H1 (cell line): ENCODE results near the gene GZMM. TPM values are rescaled to one million over a fixed set of nuclear protein-coding genes. Genes with fewer than 3 reads are reported as not detected.
A peak's percentile ranks its signal among the peaks of the same experiment; 100 is the strongest.

Experiments
- CTCF ChIA-PET: fragments of 300-600 bp; sonication (Branson Sonifier 250); formaldehyde crosslinking; loops from one replicate; lab custom pipeline; 2021; ENCODE audit not compliant: partially characterized antibody; lab: Charles Lee
- POLR2A ChIA-PET: fragments of 300-600 bp; sonication (Branson Sonifier 250); formaldehyde crosslinking; loops from one replicate; lab custom pipeline; 2021; ENCODE audit warnings: inconsistent platforms; ENCODE audit not compliant: partially characterized antibody; lab: Charles Lee
- DNase-seq, 2 experiments: peaks; one replicate each; pipeline versions ENCODE4 v3.0.0 to v3.0.0-alpha.2; 2010 to 2022; ENCODE audit warnings: low spot score in 2 of 2, low read depth in 1 of 2, mixed read lengths in 1 of 2
- FAIRE-seq: peaks from 2 replicates; lab custom pipeline; 2011; peaks lifted over from hg19 to GRCh38; lab: Jason Lieb, UNC
- H2AFZ ChIP-seq: 2 replicates; pipeline ENCODE4 v1.8.1; 2012; ENCODE audit warnings: low read length, inconsistent platforms
- H2AK5ac ChIP-seq: 2 replicates; pipeline ENCODE4 v1.6.1; 2013; ENCODE audit warnings: low read depth, low read length
- H2BK120ac ChIP-seq: replicated peaks from 2 replicates; pipeline ENCODE3; 2013; ENCODE audit warnings: low read depth, low read length, inconsistent platforms
- H2BK12ac ChIP-seq: 2 replicates; pipeline ENCODE4 v1.6.1; 2013; ENCODE audit warnings: low read depth, low read length
- H2BK15ac ChIP-seq: 2 replicates; pipeline ENCODE4 v1.6.1; 2013; ENCODE audit warnings: low read length
- H2BK20ac ChIP-seq: 2 replicates; pipeline ENCODE4 v1.6.1; 2013; ENCODE audit warnings: low read length
- H2BK5ac ChIP-seq: 2 replicates; pipeline ENCODE4 v1.6.1; 2013; ENCODE audit warnings: low read depth, low read length
- H3K14ac ChIP-seq: 2 replicates; pipeline ENCODE4 v1.6.1; 2013; ENCODE audit warnings: inconsistent platforms; ENCODE audit not compliant: insufficient read length
- H3K18ac ChIP-seq: 2 replicates; pipeline ENCODE4 v1.6.1; 2013; ENCODE audit warnings: low read length; ENCODE audit errors: extremely low read depth
- H3K23ac ChIP-seq: 2 replicates; pipeline ENCODE4 v1.6.1; 2013; ENCODE audit warnings: inconsistent platforms; ENCODE audit not compliant: insufficient read length
- H3K23me2 ChIP-seq: 2 replicates; pipeline ENCODE4 v1.6.1; 2013; ENCODE audit warnings: low read depth, low read length
- H3K27ac ChIP-seq: 2 replicates; pipeline ENCODE4 v1.6.1; 2011; ENCODE audit warnings: low read depth, low read length, inconsistent platforms
- H3K27me3 ChIP-seq, 4 experiments: replicated peaks in 1 of 4; 1 replicate in 1 of 4; 2 replicates in 3 of 4; pipeline versions ENCODE4 v1.6.1 to v1.8.1; 2011 to 2013; ENCODE audit warnings: low read length in 3 of 4, mild to moderate bottlenecking in 3 of 4, inconsistent platforms in 2 of 4, mixed read lengths in 2 of 4, moderate library complexity in 1 of 4; ENCODE audit not compliant: control insufficient read depth in 3 of 4, insufficient read depth in 3 of 4; ENCODE audit errors: extremely low read depth in 1 of 4
- H3K36me3 ChIP-seq, 4 experiments: 2 replicates each; pipeline versions ENCODE4 v1.6.1 to v1.8.1; 2011 to 2013; ENCODE audit warnings: mild to moderate bottlenecking in 4 of 4, low read length in 3 of 4, moderate library complexity in 2 of 4, control low read depth in 1 of 4, inconsistent platforms in 1 of 4; ENCODE audit not compliant: insufficient read depth in 4 of 4, control insufficient read depth in 2 of 4
- H3K4ac ChIP-seq: replicated peaks from 2 replicates; pipeline ENCODE3; 2013; ENCODE audit warnings: low read length, low read depth, mixed read lengths, inconsistent platforms; ENCODE audit not compliant: insufficient read length
- H3K4me1 ChIP-seq, 4 experiments: replicated peaks in 1 of 4; 1 replicate in 1 of 4; 2 replicates in 3 of 4; pipeline versions ENCODE4 v1.6.1 to v1.8.1; 2011 to 2013; ENCODE audit warnings: low read length in 3 of 4, inconsistent platforms in 2 of 4, mixed read lengths in 1 of 4; ENCODE audit not compliant: insufficient read depth in 4 of 4, control insufficient read depth in 3 of 4
- H3K4me2 ChIP-seq, 2 experiments: 2 replicates each; pipeline versions ENCODE4 v1.6.1 to v1.8.1; 2011 to 2013; ENCODE audit warnings: low read depth in 2 of 2, low read length in 2 of 2, control low read depth in 1 of 2, inconsistent platforms in 1 of 2, mild to moderate bottlenecking in 1 of 2; ENCODE audit not compliant: insufficient read depth in 1 of 2
- H3K4me3 ChIP-seq, 4 experiments: fragments of 200-600, 300-600 bp in 1 of 4; sonication (generic), shearing (Covaris generic), sonication (Bioruptor Twin) in 1 of 4; 2 replicates each; pipeline versions ENCODE4 v1.5.1 to v1.8.1; 2011 to 2016; ENCODE audit warnings: low read length in 4 of 4, low read depth in 3 of 4, control low read depth in 2 of 4, inconsistent platforms in 2 of 4, mild to moderate bottlenecking in 2 of 4, mixed read lengths in 1 of 4, moderate library complexity in 1 of 4; ENCODE audit not compliant: insufficient read depth in 2 of 4; ENCODE audit errors: extremely low read depth in 1 of 4
- H3K56ac ChIP-seq: replicated peaks from 2 replicates; pipeline ENCODE3; 2013; ENCODE audit warnings: low read depth, mild to moderate bottlenecking, mixed read lengths, low read length, inconsistent platforms; ENCODE audit not compliant: insufficient read length
- H3K79me1 ChIP-seq: 2 replicates; pipeline ENCODE4 v1.6.1; 2013; ENCODE audit warnings: low read depth, low read length, control low read depth
- H3K79me2 ChIP-seq, 2 experiments: 2 replicates each; pipeline versions ENCODE4 v1.6.1 to v1.8.1; 2012 to 2013; ENCODE audit warnings: low read length in 2 of 2, mild to moderate bottlenecking in 2 of 2, inconsistent platforms in 1 of 2; ENCODE audit not compliant: insufficient read depth in 2 of 2, control insufficient read depth in 1 of 2
- H3K9ac ChIP-seq, 4 experiments: replicated peaks in 1 of 4; 1 replicate in 1 of 4; 2 replicates in 3 of 4; pipeline versions ENCODE4 v1.6.1 to v1.8.1; 2011 to 2013; ENCODE audit warnings: low read depth in 3 of 4, low read length in 3 of 4, control low read depth in 2 of 4, mild to moderate bottlenecking in 2 of 4, moderate library complexity in 2 of 4, inconsistent platforms in 1 of 4; ENCODE audit errors: extremely low read depth in 1 of 4
- H3K9me3 ChIP-seq, 2 experiments: 2 replicates each; pipeline versions ENCODE4 v1.6.1 to v1.8.1; 2012 to 2013; ENCODE audit warnings: mild to moderate bottlenecking in 2 of 2, moderate library complexity in 2 of 2, control low read depth in 1 of 2, inconsistent platforms in 1 of 2, low read depth in 1 of 2, low read length in 1 of 2, mixed read lengths in 1 of 2; ENCODE audit not compliant: insufficient read depth in 2 of 2
- H4K20me1 ChIP-seq, 2 experiments: replicated peaks in 1 of 2; 2 replicates each; pipeline versions ENCODE3 to v1.8.1; 2011 to 2013; ENCODE audit warnings: inconsistent platforms in 2 of 2, low read length in 2 of 2, mild to moderate bottlenecking in 1 of 2; ENCODE audit not compliant: insufficient read depth in 2 of 2, control insufficient read depth in 1 of 2
- H4K5ac ChIP-seq: 2 replicates; pipeline ENCODE4 v1.6.1; 2013; ENCODE audit warnings: low read length, low read depth, mixed read lengths, inconsistent platforms; ENCODE audit not compliant: insufficient read length
- H4K8ac ChIP-seq: 2 replicates; pipeline ENCODE4 v1.8.0; 2013; ENCODE audit warnings: mild to moderate bottlenecking, moderate library complexity, low read length, inconsistent platforms; ENCODE audit not compliant: insufficient read depth; ENCODE audit errors: extremely low read depth
- H4K91ac ChIP-seq: replicated peaks from 2 replicates; pipeline ENCODE3; 2013; ENCODE audit warnings: low read length, mixed read lengths, inconsistent platforms; ENCODE audit not compliant: insufficient read length
- ATF3 ChIP-seq: IDR thresholded peaks from 2 replicates; pipeline ENCODE4 v1.6.1; 2011; ENCODE audit warnings: low read depth, mild to moderate bottlenecking, low read length; ENCODE audit not compliant: insufficient read depth
- GABPA ChIP-seq: IDR thresholded peaks from 2 replicates; pipeline ENCODE4 v1.6.1; 2011; ENCODE audit warnings: mild to moderate bottlenecking, low read length, moderate library complexity, borderline replicate concordance; ENCODE audit not compliant: insufficient read depth
- GTF2F1 ChIP-seq: IDR thresholded peaks from 2 replicates; pipeline ENCODE4 v1.6.1; 2012; ENCODE audit warnings: low read depth, low read length, improper control_type of control experiment, borderline replicate concordance
- RBBP5 ChIP-seq: IDR thresholded peaks from 2 replicates; pipeline ENCODE4 v1.7.1; 2012; ENCODE audit warnings: low read depth, mild to moderate bottlenecking, inconsistent platforms, low read length, moderate library complexity, borderline replicate concordance
- SAP30 ChIP-seq: fragments of 300-600 bp; sonication (generic); IDR thresholded peaks from 2 replicates; pipeline ENCODE4 v1.7.1; 2012; ENCODE audit warnings: low read length, moderate library complexity, mild to moderate bottlenecking, inconsistent platforms; ENCODE audit not compliant: insufficient read depth, insufficient replicate concordance
- SP4 ChIP-seq: IDR thresholded peaks from 2 replicates; pipeline ENCODE4 v1.6.1; 2012; ENCODE audit warnings: low read length, inconsistent platforms
- WGBS, 2 experiments: shearing (Covaris generic) in 1 of 2; methylation state at CpG; one replicate each; pipeline versions ENCODE4 v1.1.6 to v1.1.7; 2013 to 2015; ENCODE audit warnings: low lambda C conversion rate in 2 of 2, mixed read lengths in 2 of 2, inconsistent platforms in 1 of 2, low coverage in 1 of 2, missing lambda C conversion rate in 1 of 2; ENCODE audit not compliant: insufficient replicate concordance in 2 of 2, insufficient coverage in 1 of 2, insufficient read length in 1 of 2; ENCODE audit errors: extremely low coverage in 1 of 2, missing lambda C conversion rate in 1 of 2; 5-methylcytosine and 5-hydroxymethylcytosine counted together
- polyA plus RNA-seq, 7 experiments: library from polyadenylated mRNA; depleted of rRNA in 3 of 7; stranded (reverse) in 5 of 7; unstranded in 2 of 7; fragments of >200 nt in 5 of 7; fragments of 200-250 nt in 2 of 7; gene quantifications; 1 replicate in 5 of 7; 2 replicates in 1 of 7; 4 replicates in 1 of 7; pipeline versions ENCODE4 v1.2.1 to v1.2.3, GENCODE V29; 2011 to 2013; ENCODE audit warnings: missing spikeins in 2 of 7, mixed read lengths in 2 of 7
- total RNA-seq: library from RNA; stranded (reverse); fragmentation: NEBNext Ultra II Directional; extraction: Animal tissue kit (Norgen Biotek cat#: 25700); gene quantifications from 2 replicates; pipeline ENCODE4 v1.2.1, GENCODE V29; 2021
- TF ChIP-seq, protein P1 (sequence below): IDR thresholded peaks from 2 replicates; pipeline ENCODE4 v1.6.1; 2012; ENCODE audit warnings: inconsistent platforms

Gene GZMM
- total and polyA plus RNA-seq, 2 of the 8 experiments (the other 6 are each of a cell fraction or from before 2014, with no cell fraction given), result 0.09 to 0.32 TPM

DNA sequence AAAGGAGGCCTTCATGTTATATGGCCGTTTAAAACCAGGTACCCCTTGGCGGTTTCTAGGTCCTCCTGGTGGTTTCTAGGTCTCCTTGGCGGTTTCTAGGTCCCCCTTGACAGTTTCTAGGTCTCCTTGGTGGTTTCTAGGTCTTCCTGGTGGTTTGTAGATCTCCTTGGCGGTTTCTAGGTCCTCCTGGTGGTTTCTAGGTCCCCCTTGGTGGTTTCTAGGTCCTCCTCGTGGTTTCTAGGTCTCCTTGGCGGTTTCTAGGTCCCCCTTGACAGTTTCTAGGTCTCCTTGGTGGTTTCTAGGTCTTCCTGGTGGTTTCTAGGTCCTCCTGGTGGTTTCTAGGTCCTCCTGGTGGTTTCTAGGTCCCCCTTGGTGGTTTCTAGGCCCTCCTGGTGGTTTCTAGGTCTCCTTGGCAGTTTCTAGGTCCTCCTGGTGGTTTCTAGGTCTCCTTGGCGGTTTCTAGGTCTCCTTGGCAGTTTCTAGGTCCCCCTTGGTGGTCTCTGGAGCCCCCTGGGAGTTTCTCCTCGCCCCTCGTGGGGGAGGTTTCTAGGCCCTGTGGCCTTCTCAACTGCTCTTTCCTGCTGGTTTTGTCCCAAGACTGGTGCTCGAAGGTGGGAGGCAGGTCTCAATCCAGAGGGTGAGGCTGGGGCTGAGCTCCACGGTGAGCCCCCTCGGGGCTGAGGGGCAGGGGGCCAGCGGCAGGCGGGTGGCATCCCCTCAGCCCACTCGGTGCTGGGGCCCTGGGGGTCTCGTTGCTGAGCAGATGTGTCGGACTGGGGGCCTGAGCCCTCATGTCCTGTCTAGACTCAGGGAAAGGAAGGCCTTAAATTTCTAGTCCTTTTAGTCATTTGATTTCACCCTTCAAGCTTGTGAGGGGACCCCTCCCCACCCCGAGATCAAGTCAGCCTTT is 53.8 kb downstream of the GZMM start:
- Histone ChIP-seq H3K56ac (no peak overlapping the region), H3K79me2 (no peaks in the 10 kb centered on the region), H2BK15ac (no peak overlapping the region), H3K79me1 (no peaks in the 10 kb centered on the region), H4K5ac (no peak overlapping the region), H2BK12ac (no peak overlapping the region), H2BK5ac (no peak overlapping the region), H3K4me1 (no peaks in the 10 kb centered on the region), H3K36me3 (no peaks in the 10 kb centered on the region), H2AFZ (no peak overlapping the region), H3K4ac (no peak overlapping the region), H4K8ac (no peak overlapping the region), H2BK120ac (no peak overlapping the region), H4K20me1 (peaks cover 0 to 1% of the 10 kb centered on the region in 2 experiments), H2BK20ac (no peak overlapping the region), H3K27ac (no peak overlapping the region), H3K23ac (no peak overlapping the region), H3K4me2 (no peak overlapping the region), H2AK5ac (no peak overlapping the region), H3K27me3 (peaks cover 0 to 1% (median 0%) of the 10 kb centered on the region in 4 experiments; a peak in 1 of 7 replicates), H3K9me3 (peaks cover 0 to 12% of the 10 kb centered on the region in 2 experiments; a peak in 1 of 4 replicates), H3K14ac (no peak overlapping the region), H4K91ac (no peak overlapping the region), H3K23me2 (no peaks in the 10 kb centered on the region), H3K9ac (no peak overlapping the region), H3K18ac (no peak overlapping the region), H3K4me3 (no peak overlapping the region)
- CTCF ChIA-PET, result interaction anchor here (1.9 to 2.3 kb wide), 2 partner anchors 13 to 20 kb away, joined by 4 to 7 read pairs; no protein-coding TSS in a partner anchor
- no peak for DNase-seq
- WGBS, 2 experiments, result 92% methylated on average over 17 of the region's 18 CpGs; no CpG with 5 or more reads in 1 of the 2 experiments
- FAIRE-seq, result no peak
- POLR2A ChIA-PET, result interaction anchor here (0.7 to 1.4 kb wide), 2 partner anchors 13 to 15 kb away, joined by 3 to 4 read pairs; no protein-coding TSS in a partner anchor
- TF ChIP-seq ATF3, result no peak
- no peak for TF ChIP-seq RBBP5
- peak; percentile 98 for TF ChIP-seq SP4
- TF ChIP-seq GABPA, result no peak
- TF ChIP-seq GTF2F1, result no peak
- TF ChIP-seq, protein P1, sequence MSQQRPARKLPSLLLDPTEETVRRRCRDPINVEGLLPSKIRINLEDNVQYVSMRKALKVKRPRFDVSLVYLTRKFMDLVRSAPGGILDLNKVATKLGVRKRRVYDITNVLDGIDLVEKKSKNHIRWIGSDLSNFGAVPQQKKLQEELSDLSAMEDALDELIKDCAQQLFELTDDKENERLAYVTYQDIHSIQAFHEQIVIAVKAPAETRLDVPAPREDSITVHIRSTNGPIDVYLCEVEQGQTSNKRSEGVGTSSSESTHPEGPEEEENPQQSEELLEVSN, result no peak
- TF ChIP-seq SAP30, result no peak
